Measurements from ENCODE around the gene FARS2.

- TF ChIP-seq CTCF (IDR thresholded peaks at IDR 0.05) = no peak
- TF ChIP-seq POLR2AphosphoS5 (IDR thresholded peaks at IDR 0.05) = no peak
- no peak for TF ChIP-seq POLR2A (IDR thresholded peaks at IDR 0.05; ENCODE audit: low read depth)
- TF ChIP-seq EP300 (IDR thresholded peaks at IDR 0.05) = no peak
Measured at GRCh38 chr6:5550631-5551030, 289.3 kb downstream of the FARS2 start.
